ENCODE results near the gene CTDSP1. TPM values are rescaled to one million over a fixed set of nuclear protein-coding genes. Genes with fewer than 3 reads are reported as not detected.

CTDSP1 gene
- total and polyA plus RNA-seq, 4 donors: 31.6 to 104 (median 74.0) TPM

DNA sequence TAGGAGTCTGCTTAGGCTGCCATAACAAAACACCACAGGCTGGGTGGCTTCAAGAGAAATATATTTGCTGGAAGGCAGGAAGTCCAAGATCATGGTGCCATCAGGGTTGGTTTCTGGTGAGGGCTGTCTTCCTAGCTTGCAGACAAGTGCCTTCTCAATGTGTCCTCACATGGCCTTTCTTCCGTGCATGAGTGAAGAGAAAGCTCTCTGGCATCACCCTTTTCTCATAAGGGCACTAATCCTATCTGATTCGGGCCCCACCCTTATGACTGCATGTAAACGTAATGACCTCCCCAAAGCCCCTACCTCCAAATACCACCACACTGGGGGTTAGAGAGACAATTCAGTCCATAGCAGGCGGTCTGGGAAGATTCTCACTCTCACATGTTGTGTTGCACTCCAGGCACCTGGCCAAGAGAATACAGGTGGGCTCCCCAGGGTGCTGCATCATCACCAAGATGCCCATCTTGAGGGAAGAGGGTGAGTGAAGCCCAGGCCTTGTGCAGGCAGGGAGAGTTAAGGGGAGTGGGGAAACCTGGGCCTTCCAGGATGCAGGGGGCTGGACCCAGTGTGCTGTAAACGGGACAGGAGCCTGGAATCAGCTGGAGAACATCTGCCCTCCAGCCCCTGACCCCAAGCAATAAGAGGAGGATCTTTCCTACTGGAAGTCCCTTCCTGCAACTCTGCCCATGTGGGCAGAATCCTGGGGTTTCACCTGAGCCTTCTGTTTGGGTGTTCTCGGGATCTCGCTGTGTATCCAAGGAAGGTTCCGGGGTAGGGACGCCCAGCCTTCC lies 32.9 kb upstream of the CTDSP1 start:
- DNase-seq (ENCODE audit: low read depth in 4 of 6, low spot score in 6 of 6): no peak
- WGBS (ENCODE audit: insufficient coverage): 100% methylated on average over 4 of the region's 9 CpGs
- Histone ChIP-seq H3K4me1 (ENCODE audit: control insufficient read depth, insufficient read depth, low read length) (peaks cover 18% of the 10 kb centered on the region), H3K27me3 (ENCODE audit: control insufficient read depth, insufficient read depth, low read length) (peaks cover 24% of the 10 kb centered on the region), H3K27ac (ENCODE audit: low read depth, low read length) (peak overlapping the region; percentile 86), H3K36me3 (ENCODE audit: control insufficient read depth, insufficient read depth, low read length) (no peaks in the 10 kb centered on the region), H3K4me3 (ENCODE audit: low read depth, low read length) (peak overlapping the region; percentile 47), H3K9me3 (ENCODE audit: control insufficient read depth, insufficient read depth, low read length) (peaks cover 2% of the 10 kb centered on the region)

DNA sequence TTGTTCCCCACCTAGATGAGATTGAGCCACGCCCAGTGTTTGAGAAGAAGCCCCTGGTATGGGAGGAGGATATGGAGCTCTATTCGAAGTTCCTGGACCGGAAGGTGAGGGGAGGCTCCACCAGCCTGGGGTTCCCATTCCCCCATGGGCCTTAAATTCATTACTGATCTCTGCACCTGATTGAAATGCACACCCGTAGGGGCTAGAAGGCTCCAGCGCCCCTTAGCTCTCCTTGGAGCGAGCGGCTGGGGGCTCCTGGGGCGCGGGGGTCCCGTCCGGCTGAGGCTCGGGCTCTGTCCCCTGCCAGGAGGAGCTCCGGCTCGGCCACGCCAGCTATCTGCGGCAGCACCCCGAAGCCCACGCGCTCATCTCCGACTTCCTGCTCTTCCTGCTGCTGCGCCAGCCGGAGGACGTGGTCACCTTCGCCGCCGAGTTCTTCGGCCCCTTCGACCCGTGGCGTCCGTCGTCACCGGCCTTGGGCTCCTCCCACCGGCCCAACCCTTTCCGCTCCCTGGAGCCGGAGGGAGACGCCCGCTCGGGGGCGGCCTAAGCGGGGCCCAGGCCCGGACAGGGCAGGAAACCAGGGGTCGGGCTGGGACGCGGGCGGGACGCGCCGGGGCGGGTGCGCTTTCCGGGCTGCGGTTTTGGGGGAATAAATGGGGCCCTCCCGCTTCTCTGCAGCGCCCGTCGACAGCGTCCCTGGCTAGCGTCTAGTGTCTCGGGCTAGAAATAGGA lies 32.1 kb upstream of the CTDSP1 start:
- H3K4me3 ChIP-seq (ENCODE audit: low read depth, low read length): peak overlapping the region; percentile 47
- peak in 2 of 6 donors; percentile 58 to 81 for DNase-seq (ENCODE audit: low read depth in 4 of 6, low spot score in 6 of 6)
- H3K4me1 ChIP-seq (ENCODE audit: control insufficient read depth, insufficient read depth, low read length): peaks cover 18% of the 10 kb centered on the region
- peaks cover 24% of the 10 kb centered on the region for H3K27me3 ChIP-seq (ENCODE audit: control insufficient read depth, insufficient read depth, low read length)
- H3K27ac ChIP-seq (ENCODE audit: low read depth, low read length): peak overlapping the region; percentile 86
- H3K9me3 ChIP-seq (ENCODE audit: control insufficient read depth, insufficient read depth, low read length): peaks cover 2% of the 10 kb centered on the region
- H3K36me3 ChIP-seq (ENCODE audit: control insufficient read depth, insufficient read depth, low read length): no peaks in the 10 kb centered on the region
- WGBS (ENCODE audit: insufficient coverage): 5% methylated on average over 60 of the region's 60 CpGs

DNA sequence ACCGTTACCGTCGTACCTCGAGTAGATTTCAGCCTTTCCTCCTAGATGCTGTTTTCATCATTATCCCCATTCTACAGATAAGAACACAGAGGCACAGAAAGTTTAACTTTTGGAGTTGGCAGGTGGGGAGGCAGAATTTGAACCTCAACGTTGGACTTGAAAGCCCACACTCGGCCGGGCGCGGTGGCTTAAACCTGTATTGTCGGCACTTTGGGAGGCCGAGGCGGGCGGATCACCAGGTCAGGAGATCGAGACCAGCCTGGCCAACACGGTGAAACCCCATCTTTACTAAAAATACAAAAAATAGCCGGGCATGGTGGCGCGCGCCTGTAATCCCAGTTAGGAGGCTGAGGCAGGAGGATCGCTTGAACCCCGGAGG lies 31.5 kb upstream of the CTDSP1 start:
- 76% methylated on average over 11 of the region's 21 CpGs for WGBS (ENCODE audit: insufficient coverage)
- Histone ChIP-seq H3K9me3 (ENCODE audit: control insufficient read depth, insufficient read depth, low read length) (peaks cover 2% of the 10 kb centered on the region), H3K27me3 (ENCODE audit: control insufficient read depth, insufficient read depth, low read length) (peaks cover 24% of the 10 kb centered on the region), H3K27ac (ENCODE audit: low read depth, low read length) (peak overlapping the region; percentile 86), H3K4me1 (ENCODE audit: control insufficient read depth, insufficient read depth, low read length) (peaks cover 18% of the 10 kb centered on the region), H3K4me3 (ENCODE audit: low read depth, low read length) (peak overlapping the region; percentile 47), H3K36me3 (ENCODE audit: control insufficient read depth, insufficient read depth, low read length) (no peaks in the 10 kb centered on the region)
- no peak for DNase-seq (ENCODE audit: low read depth in 4 of 6, low spot score in 6 of 6)

DNA sequence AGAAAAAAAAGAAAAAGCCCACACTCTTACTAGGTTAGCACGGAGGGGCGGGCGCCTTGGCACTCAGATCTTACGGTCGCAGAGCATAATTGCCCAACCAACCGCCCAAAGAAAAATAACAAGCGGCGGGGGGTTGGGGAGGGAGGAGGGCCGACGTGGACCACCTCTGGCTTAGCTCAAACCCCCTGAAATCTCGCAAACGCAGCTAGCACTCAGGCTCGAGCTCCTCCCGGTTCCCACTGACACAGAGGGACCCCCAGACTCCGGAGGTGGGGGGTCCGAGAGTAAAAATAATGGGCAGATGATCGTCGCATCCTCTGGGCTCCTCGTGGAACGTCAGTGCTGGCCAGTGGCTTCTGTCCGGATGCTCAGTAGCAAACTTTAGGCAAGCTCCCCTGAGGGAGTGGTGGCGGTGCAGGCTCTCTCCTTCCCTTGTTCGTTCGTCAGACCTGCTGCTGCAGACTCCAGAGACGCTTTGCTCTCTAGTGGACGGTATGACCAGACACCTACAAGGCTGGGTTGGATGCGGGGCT lies 31.0 kb upstream of the CTDSP1 start:
- DNase-seq (ENCODE audit: low read depth in 4 of 6, low spot score in 6 of 6): peak in 1 of 6 donors; percentile 32
- Histone ChIP-seq H3K4me3 (ENCODE audit: low read depth, low read length) (peak overlapping the region; percentile 47), H3K27ac (ENCODE audit: low read depth, low read length) (peak overlapping the region; percentile 61), H3K9me3 (ENCODE audit: control insufficient read depth, insufficient read depth, low read length) (peaks cover 2% of the 10 kb centered on the region), H3K4me1 (ENCODE audit: control insufficient read depth, insufficient read depth, low read length) (peaks cover 18% of the 10 kb centered on the region), H3K36me3 (ENCODE audit: control insufficient read depth, insufficient read depth, low read length) (no peaks in the 10 kb centered on the region), H3K27me3 (ENCODE audit: control insufficient read depth, insufficient read depth, low read length) (peaks cover 24% of the 10 kb centered on the region)
- WGBS (ENCODE audit: insufficient coverage): 18% methylated on average over 12 of the region's 27 CpGs

DNA sequence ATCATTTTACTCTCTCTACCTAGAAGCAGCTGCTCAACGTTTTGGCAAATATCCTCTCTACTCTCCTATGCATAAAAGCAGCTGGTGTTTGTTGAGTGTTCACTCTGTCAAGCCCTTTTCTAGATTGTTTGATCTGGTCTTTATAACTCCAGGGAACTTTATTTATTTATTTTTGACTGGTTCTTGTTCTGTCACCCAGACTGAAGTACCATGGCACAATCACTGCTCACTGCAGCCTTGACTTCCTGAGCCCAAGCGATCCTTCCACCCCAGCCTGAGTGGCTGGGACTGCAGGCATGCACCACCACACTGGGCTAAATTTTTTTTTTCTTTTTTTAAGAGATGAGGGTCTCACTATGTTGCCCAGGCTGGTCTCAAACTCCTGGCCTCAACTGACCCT lies 30.3 kb upstream of the CTDSP1 start:
- Histone ChIP-seq H3K27ac (ENCODE audit: low read depth, low read length) (no peak overlapping the region), H3K4me3 (ENCODE audit: low read depth, low read length) (no peak overlapping the region), H3K36me3 (ENCODE audit: control insufficient read depth, insufficient read depth, low read length) (no peaks in the 10 kb centered on the region), H3K4me1 (ENCODE audit: control insufficient read depth, insufficient read depth, low read length) (peaks cover 18% of the 10 kb centered on the region), H3K27me3 (ENCODE audit: control insufficient read depth, insufficient read depth, low read length) (peaks cover 24% of the 10 kb centered on the region), H3K9me3 (ENCODE audit: control insufficient read depth, insufficient read depth, low read length) (peaks cover 2% of the 10 kb centered on the region)
- no peak for DNase-seq (ENCODE audit: low read depth in 4 of 6, low spot score in 6 of 6)
- 40% methylated on average over 1 of the region's 2 CpGs for WGBS (ENCODE audit: insufficient coverage)

DNA sequence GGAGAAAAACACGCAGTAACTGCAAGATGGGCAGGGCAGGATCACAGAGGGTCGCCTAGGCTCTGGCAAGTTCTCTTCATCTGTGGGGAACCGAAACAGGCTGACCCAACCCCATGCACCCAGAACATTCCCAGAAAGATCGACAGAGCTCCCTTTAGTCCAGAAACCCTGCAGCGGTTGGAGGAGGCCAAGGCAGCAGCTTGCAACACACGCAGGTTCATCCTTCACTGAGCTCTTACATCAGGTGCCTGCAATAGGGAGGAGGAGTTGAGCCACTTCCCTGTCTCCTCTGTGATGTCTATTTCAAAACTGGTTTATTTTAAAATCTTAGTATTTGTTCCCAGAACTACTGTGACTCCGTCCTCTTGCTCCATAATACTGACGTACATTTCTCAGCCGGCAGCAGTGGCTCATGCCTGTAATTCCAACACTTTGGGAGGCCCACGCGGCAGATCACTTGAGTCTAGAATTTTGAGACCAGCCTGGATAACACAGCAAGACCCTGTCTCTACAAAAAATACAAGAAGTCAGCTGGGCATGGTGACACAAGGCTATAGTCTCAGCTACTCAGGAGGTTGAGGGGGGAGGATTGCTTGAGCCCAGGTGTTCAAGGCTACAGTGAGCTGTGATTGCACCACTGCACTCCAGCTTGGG lies 29.1 kb upstream of the CTDSP1 start:
- peaks cover 2% of the 10 kb centered on the region for H3K9me3 ChIP-seq (ENCODE audit: control insufficient read depth, insufficient read depth, low read length)
- H3K27me3 ChIP-seq (ENCODE audit: control insufficient read depth, insufficient read depth, low read length): peaks cover 24% of the 10 kb centered on the region
- no peak overlapping the region for H3K4me3 ChIP-seq (ENCODE audit: low read depth, low read length)
- peak overlapping the region; percentile 40 for H3K27ac ChIP-seq (ENCODE audit: low read depth, low read length)
- 90% methylated on average over 7 of the region's 11 CpGs for WGBS (ENCODE audit: insufficient coverage)
- DNase-seq (ENCODE audit: low read depth in 4 of 6, low spot score in 6 of 6): no peak
- no peaks in the 10 kb centered on the region for H3K36me3 ChIP-seq (ENCODE audit: control insufficient read depth, insufficient read depth, low read length)
- peaks cover 18% of the 10 kb centered on the region for H3K4me1 ChIP-seq (ENCODE audit: control insufficient read depth, insufficient read depth, low read length)

DNA sequence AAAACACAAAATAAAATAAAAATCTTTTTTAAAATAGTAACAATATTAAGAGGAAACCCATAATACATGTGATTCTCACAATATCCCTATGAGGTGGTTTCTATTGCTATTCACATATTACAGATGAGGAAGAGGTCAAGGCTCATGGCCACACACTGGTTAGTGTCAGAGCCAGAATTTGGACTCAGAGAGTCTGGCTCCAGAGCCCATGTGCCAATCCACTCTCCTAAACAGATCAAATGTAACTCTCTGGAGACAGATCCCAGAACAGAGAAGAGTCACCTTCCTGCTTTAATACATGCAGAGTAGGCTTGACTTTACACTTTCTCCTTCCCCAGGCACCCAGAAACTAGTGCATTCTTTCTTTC lies 27.7 kb upstream of the CTDSP1 start:
- no peaks in the 10 kb centered on the region for H3K36me3 ChIP-seq (ENCODE audit: control insufficient read depth, insufficient read depth, low read length)
- H3K4me1 ChIP-seq (ENCODE audit: control insufficient read depth, insufficient read depth, low read length): peaks cover 18% of the 10 kb centered on the region
- no peak for DNase-seq (ENCODE audit: low read depth in 4 of 6, low spot score in 6 of 6)
- no peak overlapping the region for H3K27ac ChIP-seq (ENCODE audit: low read depth, low read length)
- no peaks in the 10 kb centered on the region for H3K9me3 ChIP-seq (ENCODE audit: control insufficient read depth, insufficient read depth, low read length)
- H3K27me3 ChIP-seq (ENCODE audit: control insufficient read depth, insufficient read depth, low read length): peaks cover 22% of the 10 kb centered on the region
- H3K4me3 ChIP-seq (ENCODE audit: low read depth, low read length): no peak overlapping the region

DNA sequence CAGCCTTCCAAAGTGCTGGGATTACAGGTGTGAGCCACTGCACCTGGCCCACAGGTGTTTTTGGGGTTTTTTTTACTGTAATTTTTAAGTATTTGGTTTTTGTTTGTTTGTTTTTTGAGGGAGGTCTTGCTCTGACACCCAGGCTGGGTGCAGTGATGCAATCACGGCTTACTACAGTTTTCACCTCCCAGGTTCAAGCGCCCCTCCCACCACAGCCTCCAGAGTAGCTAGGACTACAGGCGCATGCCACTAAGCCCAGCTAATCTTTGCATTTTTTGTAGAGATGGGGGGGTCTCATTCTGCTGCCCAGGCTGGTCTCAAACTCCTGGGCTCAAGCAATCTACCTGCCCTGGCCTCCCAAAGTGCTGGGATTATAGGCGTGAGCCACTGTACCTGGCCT lies 24.9 kb upstream of the CTDSP1 start:
- Histone ChIP-seq H3K4me1 (ENCODE audit: control insufficient read depth, insufficient read depth, low read length) (no peaks in the 10 kb centered on the region), H3K27ac (ENCODE audit: low read depth, low read length) (no peak overlapping the region), H3K27me3 (ENCODE audit: control insufficient read depth, insufficient read depth, low read length) (no peaks in the 10 kb centered on the region), H3K9me3 (ENCODE audit: control insufficient read depth, insufficient read depth, low read length) (no peaks in the 10 kb centered on the region), H3K4me3 (ENCODE audit: low read depth, low read length) (no peak overlapping the region), H3K36me3 (ENCODE audit: control insufficient read depth, insufficient read depth, low read length) (no peaks in the 10 kb centered on the region)
- 100% methylated on average over 1 of the region's 4 CpGs for WGBS (ENCODE audit: insufficient coverage)
- DNase-seq (ENCODE audit: low read depth in 4 of 6, low spot score in 6 of 6): no peak

DNA sequence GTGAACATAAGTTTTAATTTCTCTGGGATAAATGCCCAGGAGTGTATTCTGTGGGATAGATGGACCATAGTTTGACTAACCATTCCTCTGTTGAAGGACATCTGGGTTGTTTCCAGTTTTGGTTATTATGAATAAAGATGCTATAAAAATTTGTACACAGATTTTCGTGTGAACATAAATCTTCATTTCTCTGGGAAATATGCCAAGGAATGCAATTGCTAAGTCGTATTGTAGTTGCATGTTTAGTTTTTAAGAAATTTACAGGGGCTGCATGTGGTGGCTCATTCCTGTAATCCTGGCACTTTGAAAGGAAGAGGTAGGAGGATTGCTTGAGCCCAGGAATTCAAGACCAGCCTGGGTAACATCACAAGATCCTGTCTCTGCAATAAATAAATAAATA lies 24.5 kb upstream of the CTDSP1 start:
- Histone ChIP-seq H3K4me1 (ENCODE audit: control insufficient read depth, insufficient read depth, low read length) (no peaks in the 10 kb centered on the region), H3K27ac (ENCODE audit: low read depth, low read length) (no peak overlapping the region), H3K27me3 (ENCODE audit: control insufficient read depth, insufficient read depth, low read length) (no peaks in the 10 kb centered on the region), H3K9me3 (ENCODE audit: control insufficient read depth, insufficient read depth, low read length) (no peaks in the 10 kb centered on the region), H3K36me3 (ENCODE audit: control insufficient read depth, insufficient read depth, low read length) (no peaks in the 10 kb centered on the region), H3K4me3 (ENCODE audit: low read depth, low read length) (no peak overlapping the region)
- 64% methylated on average over 2 of the region's 2 CpGs for WGBS (ENCODE audit: insufficient coverage)
- DNase-seq (ENCODE audit: low read depth in 4 of 6, low spot score in 6 of 6): peak in 1 of 6 donors; percentile 22

All from spinal cord (tissue), 10 donors.